Measurements from ENCODE around the gene UBE2C.
"Not testable (repeated sequence)": the region's sequence is repeated elsewhere in the genome, so short reads cannot be mapped to it uniquely, and the experiment has no call there.

UBE2C gene

DNA sequence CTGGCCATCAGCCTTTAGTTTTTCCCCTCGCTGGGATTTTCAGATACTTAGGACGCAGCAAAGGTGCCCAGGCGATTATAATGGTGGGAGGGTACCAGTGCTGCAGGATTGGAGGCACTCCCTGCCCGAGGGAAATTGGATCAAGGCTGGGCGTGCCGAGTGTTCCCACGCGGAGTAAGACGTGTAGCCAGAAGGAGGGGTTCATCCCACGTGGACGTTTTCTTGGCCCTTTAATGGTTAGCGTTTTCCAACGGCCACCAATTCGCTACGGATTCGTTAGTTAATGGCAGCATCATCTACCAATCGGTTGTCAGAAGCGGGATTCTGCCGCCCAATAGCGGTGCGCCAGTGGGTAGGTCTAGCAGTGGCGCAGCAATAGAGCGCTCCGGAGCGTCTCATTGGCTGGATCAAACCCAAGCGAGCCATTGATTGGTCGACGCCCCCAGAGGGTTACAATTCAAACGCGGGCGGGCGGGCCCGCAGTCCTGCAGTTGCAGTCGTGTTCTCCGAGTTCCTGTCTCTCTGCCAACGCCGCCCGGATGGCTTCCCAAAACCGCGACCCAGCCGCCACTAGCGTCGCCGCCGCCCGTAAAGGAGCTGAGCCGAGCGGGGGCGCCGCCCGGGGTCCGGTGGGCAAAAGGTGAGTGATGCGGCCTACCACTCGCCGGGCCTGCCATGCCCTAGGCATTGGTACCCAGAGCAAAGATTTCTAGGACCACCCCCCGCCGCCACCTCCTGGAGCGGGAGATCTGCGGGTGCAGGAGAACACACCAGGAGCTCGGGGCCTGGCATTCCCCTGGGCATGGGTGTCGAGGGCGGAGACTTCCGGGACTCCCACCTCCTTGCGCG is at the start of gene UBE2C:
Gene UBE2C (plus strand): TSS at position 488 of the 849 bp plus-strand sequence. CDS start 52 bp downstream, at position 540.
- DNase-seq (ENCODE audit: low read depth) = peak; percentile 84

DNA sequence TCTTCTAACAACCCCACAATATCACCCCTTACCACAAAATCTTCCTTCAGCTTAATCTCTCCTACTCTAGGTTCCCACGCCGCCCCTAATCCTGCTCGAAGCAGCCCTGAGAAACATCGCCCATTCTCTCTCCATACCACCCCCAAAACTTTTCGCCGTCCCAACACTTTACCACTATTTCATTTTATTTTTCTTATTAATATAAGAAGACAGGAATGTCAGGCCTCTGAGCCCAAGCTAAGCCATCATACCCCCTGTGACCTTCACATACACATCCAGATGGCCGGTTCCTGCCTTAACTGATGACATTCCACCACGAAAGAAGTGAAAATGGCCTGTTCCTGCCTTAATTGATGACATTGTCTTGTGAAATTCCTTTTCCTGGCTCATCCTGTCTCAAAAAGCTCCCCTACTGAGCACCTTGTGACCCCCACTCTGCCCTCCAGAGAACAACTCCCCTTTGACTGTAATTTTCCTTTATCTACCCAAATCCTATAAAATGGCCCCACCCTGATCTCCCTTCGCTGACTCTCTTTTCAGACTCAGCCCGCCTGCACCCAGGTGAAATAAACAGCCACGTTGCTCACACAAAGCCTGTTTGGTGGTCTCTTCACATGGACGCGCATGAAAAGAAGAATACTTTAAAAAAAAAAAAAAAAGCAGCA is 47.7 kb upstream of the UBE2C start:
- DNase-seq (ENCODE audit: low read depth) = not testable (repeated sequence)

DNA sequence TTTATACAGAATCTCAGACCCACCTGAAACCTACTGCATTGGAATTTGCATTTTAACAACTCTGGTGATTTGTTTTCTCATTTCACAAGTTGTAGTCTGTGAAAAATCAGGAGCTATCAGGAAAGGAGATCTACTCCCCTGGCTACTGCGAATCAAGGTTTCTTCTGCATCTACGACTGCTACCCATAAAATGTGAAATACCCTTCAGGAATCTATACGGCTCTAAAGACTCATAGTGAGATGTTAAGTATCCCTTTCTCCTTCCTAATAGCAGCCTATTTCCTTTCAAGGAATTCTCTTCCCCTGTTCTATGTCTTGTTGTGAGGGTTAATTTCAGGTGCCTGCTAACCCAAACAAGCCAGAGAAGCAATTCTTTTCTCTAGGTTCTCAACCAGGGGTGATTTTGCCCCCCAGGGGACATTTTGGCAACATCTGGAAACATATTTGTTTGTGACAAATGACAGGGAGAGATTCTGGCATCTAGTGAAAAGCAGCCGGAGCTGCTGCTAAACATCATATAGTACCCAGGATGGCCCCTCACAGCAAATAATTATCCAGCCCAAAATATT is 47.1 kb upstream of the UBE2C start:
- DNase-seq (ENCODE audit: low read depth) = no peak

DNA sequence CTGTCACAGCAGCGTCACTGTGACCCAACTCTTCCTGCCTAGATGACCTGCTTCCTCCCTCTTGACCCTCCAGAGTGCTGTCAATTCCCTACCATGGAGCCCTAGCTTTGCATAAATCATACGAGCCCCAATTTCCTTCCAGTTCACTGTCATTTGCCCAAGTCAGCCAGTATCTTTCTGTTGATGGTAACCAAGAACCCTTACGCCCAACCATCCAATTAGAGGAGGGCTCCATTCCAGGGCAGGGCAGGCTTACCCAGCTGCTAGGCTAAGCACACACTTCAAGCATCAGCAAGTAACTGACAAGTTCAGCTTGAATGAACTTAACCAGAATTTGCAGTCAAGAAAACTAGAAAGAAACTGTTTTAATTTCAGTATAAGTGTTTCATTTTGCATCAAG is 46.5 kb upstream of the UBE2C start:
- DNase-seq (ENCODE audit: low read depth) = no peak

DNA sequence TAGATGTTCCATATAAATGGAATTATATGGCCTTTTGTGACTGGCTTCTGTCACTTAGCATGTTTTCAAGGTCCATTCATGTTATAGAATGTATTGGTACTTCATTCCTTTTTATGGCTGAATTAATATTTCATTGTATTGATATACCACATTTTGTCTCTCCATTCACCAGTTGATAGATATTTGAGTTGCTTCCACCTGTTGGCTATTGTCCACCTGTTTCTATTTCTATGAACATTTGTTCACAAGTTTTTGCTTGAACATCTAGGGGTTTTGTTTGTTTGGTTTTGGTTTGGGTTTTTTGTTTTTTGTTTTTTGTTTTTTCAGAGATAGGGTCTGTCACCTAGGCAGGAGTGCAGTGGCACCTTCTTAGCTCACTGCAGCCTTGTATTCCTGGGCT is 44.0 kb upstream of the UBE2C start:
- DNase-seq (ENCODE audit: low read depth) = no peak

DNA sequence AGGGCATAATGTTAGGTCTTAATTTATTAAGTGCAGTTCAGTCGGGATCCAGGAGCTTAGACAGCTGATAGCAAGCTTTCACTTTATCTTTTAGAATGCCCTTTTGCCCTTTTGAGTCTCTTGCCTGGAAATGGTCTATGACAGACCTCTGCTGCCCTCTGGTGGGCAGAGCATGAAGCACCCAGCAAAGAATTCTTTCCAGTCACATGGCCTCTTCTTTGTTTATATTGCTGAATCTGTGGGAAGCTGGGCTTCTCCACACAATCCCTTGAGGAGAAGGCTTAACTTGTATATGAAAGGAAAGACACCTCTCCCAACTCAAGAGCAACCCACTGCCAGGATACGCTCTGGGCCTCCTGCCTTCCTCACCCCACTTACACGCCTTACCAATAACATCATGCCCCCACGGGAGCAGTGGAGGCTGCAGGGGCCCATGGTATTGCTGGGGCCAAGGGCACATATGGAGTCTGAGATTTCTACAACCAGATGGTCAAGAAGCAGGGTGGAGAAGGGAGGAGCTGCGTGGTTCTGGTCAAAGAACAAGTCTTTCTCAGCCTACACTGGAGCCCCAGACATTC is 41.2 kb upstream of the UBE2C start:
- DNase-seq (ENCODE audit: low read depth) = peak; percentile 66

DNA sequence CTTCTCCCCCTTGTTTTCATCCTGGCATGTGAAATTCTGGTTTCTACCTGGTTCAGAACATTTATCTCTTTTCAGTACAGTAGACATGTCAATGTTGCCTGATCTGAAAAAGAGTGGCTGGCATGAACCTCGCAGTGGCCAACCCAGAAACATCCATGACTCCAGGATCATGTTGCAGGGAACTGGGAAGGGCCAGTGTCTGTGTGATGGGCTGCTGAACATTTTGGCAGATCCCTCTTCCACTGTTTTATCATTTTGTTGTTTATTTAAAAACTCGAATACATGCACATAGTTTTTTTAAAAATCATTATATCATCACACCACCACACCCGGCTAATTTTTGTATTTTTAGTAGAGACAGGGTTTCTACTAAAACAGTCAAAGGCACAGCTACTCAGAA is 39.8 kb upstream of the UBE2C start:
- DNase-seq (ENCODE audit: low read depth) = no peak

DNA sequence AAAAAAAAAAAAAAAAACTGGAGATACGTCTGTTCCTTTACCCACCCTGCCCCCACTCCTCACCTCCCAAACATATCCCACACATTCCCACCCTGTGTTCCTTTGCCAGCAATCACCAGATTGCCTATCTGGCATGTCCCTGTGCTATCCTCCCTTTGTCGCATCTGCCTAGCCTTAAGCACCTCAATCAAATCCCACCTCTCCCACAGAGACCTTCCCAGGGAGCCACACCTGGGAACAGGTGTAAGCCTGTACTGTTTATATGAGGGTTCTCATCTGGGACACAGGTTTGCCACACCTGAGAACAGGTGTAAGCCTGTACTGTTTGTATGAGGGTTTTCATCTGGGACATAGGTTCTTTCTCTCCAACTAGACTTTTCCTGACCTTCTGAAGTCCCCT is 37.5 kb upstream of the UBE2C start:
- DNase-seq (ENCODE audit: low read depth) = no peak

DNA sequence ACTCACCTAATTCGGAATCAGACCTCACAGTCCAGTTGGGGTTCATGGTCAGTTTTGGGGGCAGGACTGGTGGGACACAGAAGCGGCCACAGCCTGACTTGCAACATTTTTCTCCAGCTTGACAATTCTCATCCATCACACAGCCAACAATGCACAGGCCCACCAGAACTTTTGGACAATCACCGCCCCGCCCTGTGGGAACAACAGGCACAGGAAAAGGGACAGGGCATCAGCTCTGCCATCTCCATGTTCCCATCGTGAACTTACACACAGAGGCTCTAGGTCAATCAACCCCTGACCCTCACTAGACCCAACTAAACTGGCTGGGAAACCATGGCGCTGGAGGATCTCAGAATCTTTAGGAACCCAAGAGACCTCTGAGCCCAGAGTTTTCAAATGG is 37.0 kb upstream of the UBE2C start:
- DNase-seq (ENCODE audit: low read depth) = no peak

DNA sequence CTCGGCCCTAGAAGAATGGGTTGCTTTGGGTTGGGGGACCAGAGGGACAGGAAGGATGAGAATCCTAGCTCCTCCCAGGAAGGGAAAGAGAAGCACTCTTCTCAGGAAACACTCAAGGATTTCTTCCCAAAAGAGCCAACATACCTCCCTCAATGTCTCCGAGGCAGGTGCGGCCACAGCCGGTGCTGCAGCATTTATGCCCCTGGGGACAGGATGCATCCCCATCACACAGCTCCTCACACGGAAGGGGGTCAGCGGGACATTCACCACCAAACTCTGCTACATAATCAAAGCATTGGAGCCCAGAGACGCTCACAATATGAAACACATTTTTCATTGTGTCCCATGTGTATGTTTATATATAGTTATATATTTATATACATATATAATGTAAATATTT is 35.5 kb upstream of the UBE2C start:
- DNase-seq (ENCODE audit: low read depth) = no peak

DNA sequence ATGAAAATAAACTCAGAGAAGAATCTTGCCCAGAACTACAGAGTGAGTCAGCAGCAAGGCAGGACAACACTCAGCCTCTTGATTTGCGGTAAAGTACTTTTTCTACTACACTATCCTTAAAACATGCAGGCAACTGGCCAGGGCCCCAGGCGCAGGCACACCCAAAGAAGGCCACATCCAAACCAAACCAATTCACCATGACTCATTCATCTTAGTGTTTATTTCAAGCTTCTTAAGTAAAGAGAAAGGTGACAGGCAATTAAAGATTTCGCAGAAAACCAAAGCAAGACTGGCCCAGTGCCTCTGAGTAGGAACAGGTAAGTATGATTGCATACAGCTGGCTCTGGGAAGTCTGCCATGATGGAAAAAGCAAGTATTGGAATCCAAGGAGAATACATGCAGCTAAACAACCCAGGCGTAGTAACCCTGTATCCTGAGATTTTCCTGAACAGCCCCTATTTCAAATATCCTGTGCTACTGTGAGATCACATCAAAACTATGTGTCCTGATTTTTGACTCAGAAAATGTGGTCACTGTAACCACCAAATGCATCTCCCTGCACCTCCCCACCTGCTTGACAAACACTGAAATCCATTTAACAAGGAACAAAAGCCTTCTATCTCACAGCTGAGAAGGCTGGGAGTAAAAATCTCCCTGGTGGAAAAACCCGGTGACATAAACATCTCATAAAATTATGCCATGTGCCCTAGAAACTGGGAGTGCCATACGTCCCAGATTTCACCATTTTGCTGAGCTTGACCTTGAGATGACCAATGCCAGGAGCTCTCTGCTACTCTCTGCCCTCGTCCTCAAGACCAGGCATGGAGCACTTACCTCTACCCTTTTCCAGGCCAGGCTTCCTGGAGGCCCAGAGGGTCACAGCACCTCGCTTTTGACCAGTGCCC is 33.2 kb upstream of the UBE2C start:
- DNase-seq (ENCODE audit: low read depth) = no peak

DNA sequence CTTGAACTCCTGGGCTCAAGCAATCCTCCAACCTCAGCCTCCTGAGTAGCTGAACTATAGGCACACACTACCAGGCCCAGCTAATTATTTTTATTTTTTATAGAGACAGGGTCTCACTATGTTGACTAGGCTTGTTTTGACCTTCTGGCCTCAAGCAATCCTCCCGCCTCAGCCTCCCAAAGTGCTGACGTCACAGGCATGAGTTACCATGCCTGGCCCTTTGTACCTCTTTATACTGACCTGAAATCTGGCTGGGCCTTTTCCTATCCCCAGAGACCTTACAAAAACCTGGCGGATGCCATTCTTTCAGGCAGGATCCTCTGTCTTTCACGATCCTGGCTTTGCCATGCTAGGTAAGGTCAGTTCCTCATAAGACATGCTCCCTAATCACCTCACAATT is 32.3 kb upstream of the UBE2C start:
- no peak for DNase-seq (ENCODE audit: low read depth)

DNA sequence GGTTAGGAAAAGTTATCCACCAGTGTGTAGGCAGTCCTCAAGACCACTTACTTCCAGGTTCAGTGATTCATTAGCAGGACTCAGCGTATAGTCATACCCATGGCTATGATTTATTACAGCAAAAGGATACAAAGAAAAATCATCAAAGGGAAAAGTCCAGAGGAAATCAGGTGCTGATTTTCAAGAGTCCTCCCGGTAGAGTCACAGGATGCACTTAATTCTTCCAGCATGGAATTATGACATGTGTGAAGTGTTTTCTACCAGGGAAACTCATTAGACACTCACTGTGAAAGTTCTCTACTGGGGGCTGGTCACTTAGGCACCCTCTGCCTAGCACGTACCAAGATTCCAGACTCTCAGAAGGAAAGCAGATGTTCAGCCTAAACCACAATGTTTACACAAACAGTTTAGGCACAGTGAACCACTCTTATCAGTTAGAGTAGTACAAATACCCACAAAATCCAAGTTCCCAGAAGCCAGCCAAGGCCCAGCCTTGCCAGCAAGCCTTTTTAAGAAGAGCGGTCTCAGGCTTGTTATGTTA is 31.0 kb upstream of the UBE2C start:
- no peak for DNase-seq (ENCODE audit: low read depth)

DNA sequence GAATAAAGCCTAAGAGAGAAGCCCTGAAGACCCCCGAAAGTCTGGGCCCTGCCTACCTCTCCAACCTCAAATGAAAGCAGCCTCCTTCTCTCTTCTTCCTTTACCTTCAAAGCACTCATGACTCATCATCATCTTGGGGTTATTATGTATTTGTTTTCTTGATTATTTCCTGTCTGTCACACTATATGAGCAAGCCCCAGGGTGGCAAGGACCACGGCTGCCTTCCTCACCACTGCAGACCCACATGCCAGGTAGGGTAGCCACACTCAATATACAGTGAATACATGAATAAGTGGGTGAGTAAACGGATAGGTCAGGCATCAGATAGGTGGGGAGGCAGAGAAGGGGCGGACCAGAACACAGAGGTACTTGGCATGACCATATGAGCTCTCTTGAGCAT is 29.6 kb upstream of the UBE2C start:
- DNase-seq (ENCODE audit: low read depth) = no peak

DNA sequence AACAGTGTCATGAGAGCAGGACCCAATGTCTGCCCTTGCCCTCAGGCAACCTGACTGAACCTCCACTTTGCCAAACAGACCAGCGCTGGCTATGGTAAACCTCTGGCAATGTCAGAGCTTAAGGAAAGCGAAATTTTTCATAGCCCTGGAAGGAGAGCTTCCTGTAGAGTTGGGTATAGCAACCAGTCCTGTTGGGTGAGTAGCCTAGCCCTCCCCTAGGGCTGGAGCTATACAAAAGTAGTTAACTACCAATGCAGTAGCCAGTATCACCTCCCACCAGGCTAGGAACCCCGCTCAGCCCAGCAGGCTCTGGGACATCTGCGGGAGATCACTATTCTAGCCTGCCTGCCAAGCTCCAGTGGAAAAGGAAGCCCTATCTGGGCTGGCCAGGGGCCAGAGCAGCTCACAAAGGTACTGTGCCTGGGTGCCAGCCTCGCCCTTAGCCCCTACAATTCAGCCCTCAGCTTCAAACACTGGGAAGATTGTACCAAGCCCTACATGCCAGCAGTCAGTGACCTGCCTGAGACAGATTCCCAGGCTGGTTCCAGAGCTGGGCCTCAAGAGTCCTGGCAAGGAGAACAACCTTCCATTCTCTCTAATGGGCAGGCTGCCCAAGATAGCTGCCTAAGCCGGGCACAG is 28.7 kb upstream of the UBE2C start:
- DNase-seq (ENCODE audit: low read depth) = no peak

DNA sequence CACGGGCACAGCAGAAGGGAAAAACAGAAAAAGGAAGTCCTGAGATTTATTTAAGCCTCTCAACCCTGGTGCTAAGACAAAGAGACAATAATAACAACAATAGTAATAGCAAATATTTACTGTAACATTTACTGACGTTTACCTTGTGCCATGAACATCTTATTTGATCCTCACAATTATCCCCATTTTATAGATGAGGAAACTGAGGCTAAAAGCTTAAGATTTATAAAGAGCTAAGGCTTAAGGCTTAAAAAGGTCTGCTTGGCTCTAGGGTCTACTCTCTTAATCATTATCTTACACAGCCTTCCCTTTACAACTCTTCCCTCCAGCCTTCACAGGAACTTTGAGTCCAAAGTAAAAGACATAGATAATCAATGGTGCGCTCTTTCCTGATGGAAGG is 24.1 kb upstream of the UBE2C start:
- DNase-seq (ENCODE audit: low read depth) = no peak

DNA sequence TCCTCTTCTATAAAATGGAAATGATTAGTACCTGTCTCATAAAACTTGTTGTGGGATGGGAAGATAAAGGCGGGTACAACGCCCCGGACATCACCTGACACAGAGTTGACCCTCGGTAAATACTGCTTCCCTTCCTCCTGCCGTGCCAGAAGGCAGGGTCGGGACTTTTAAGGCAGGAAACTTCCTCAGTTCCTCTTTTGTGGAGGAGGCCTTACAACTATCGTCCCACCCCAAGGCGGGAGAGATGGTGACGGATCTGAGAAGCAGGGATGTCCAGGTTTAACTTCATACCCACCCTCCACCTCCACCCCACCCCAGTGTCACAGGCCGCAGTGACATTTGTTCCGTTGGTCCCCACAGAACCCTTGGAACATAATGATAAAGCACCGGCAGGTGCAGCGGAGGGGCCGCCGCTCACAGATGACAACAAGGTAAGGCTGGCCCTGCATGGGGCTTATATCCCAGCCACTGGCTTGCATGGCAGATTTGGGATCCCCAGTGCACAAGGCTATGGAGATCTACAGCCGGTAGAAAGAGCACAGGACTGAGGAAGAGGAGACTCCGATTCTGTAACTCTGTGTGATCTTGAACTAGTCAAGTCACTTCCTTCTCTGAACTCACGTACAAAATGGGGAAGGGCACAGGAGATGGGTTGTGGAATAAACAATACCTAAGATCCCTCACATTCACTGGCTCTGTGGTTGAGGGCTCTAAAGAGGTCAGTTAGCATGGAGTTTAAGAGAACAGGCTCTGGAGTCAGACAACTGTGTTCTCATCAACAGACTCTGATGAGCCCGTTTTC is 19.9 kb upstream of the UBE2C start:
- DNase-seq (ENCODE audit: low read depth) = no peak

DNA sequence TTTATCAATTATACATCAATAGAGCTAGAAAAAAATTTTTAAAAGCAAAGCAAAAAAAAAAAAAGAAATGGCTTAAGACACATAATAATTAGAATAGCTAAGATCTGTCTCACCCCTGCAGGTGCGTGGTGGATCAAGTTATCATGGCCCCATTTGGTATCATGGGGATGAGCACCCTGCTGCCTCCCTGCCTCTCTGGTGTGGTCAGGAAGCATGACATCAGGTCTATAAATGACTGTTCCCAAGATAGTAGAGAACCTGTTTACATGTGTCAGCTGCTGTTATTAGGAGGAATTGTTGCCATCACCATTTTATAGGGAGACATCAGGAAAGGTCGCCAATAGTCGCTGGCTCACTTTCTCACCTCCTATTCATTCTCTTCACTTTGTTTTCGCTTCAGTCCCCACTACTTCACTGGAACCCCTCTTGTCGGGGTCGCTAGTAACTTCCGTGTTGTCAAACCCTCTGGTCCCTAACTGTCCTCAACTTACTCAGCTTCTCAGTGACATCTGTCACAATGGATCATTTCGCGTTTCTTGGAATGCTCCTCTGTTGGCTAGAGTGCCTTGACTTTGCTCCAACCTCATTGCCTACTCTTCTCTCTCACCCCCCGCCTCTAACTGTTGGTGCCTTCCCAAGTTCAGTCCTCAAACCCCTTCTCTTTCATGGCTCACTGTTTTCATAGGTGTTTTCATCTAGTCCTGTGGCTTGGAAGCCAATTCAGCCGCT is 15.9 kb upstream of the UBE2C start:
- DNase-seq (ENCODE audit: low read depth) = no peak

DNA sequence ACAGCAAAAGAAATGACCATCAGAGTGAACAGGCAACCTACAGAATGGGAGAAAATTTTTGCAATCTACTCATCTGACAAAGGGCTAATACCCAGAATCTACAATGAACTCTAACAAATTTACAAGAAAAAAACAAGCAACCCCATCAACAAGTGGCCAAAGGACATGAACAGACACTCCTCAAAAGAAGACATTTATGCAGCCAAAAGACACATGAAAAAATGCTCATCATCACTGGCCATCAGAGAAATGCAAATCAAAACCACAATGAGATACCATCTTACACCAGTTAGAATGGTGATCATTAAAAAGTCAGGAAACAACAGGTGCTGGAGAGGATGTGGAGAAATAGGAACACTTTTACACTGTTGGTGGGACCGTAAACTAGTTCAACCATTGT is 14.9 kb upstream of the UBE2C start:
- DNase-seq (ENCODE audit: low read depth) = not testable (repeated sequence)

DNA sequence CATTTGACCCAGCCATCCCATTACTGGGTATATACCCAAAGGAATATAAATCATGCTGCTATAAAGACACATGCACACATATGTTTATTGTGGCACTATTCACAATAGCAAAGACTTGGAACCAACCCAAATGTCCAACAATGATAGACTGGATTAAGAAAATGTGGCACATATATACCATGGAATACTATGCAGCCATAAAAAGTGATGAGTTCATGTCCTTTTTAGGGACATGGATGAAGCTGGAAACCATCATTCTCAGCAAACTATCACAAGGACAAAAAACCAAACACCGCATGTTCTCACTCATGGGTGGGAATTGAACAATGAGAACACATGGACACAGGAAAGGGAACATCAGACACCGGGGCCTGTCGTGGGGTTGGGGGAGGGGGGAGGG is 14.5 kb upstream of the UBE2C start:
- not testable (repeated sequence) for DNase-seq (ENCODE audit: low read depth)
